ENCODE data around the gene AGER. TPM values are rescaled to one million over a fixed set of nuclear protein-coding genes. Genes with fewer than 3 reads are reported as not detected.

AGER gene
- total RNA-seq, 3 donors from 2014 or later, result 5.3 to 8.1 (median 6.3) TPM

DNA sequence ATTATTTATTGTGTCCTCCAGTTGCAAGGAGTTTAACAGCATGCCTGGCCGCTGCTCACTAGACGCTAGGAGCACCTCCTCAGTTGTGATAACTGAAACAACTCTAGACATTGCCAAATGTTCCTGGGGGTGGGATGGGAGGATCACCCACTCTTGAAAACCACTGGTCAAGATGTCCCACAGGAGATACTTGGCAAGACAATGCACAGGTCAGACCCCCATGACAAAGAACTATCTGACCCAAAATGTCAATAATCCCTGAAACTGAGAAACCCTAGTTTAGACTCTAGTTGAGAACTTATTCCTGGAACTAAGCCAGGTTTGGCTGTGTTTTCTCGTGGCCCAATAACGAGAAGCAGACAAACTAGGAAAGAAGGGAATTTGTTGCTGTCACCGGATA, 44.5 kb downstream of the AGER start:
- TF ChIP-seq, protein P1, sequence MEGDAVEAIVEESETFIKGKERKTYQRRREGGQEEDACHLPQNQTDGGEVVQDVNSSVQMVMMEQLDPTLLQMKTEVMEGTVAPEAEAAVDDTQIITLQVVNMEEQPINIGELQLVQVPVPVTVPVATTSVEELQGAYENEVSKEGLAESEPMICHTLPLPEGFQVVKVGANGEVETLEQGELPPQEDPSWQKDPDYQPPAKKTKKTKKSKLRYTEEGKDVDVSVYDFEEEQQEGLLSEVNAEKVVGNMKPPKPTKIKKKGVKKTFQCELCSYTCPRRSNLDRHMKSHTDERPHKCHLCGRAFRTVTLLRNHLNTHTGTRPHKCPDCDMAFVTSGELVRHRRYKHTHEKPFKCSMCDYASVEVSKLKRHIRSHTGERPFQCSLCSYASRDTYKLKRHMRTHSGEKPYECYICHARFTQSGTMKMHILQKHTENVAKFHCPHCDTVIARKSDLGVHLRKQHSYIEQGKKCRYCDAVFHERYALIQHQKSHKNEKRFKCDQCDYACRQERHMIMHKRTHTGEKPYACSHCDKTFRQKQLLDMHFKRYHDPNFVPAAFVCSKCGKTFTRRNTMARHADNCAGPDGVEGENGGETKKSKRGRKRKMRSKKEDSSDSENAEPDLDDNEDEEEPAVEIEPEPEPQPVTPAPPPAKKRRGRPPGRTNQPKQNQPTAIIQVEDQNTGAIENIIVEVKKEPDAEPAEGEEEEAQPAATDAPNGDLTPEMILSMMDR (IDR thresholded peaks at IDR 0.05), result no peak

DNA sequence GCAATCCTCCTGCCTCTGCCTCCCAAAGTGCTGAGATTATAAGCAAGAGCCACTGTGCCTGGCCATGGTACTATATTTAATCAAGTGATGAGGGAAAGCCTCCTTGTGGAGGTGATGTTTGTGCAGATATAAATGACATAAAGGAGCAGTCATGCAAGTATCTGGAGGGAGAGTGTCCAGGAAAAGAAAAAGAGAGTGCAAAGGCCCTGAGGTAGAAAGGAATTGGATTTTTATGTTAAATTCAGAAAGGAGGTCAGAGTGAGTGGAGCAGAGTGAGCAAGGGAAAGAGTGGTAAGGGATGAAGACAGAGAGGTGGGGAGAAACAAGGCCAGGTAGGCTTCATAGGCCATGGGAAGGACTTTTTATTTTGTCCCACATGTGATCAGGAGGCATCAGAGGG, 46.6 kb downstream of the AGER start:
- no peak for DNase-seq

More for the DNA sequence above, 44.5 kb downstream of the AGER start:
- no peaks in the 10 kb centered on the region for H3K9me3 ChIP-seq
- intact Hi-C loops (cut with DNase I, micrococcal nuclease), result no loop called here
- no peak overlapping the region for H3K4me3 ChIP-seq
- H3K36me3 ChIP-seq (ENCODE audit: low read depth), result no peaks in the 10 kb centered on the region
- DNase-seq (no peak), ATAC-seq (no peak)
- H3K4me1 ChIP-seq (ENCODE audit: low read depth), result peaks cover 3% of the 10 kb centered on the region

DNA sequence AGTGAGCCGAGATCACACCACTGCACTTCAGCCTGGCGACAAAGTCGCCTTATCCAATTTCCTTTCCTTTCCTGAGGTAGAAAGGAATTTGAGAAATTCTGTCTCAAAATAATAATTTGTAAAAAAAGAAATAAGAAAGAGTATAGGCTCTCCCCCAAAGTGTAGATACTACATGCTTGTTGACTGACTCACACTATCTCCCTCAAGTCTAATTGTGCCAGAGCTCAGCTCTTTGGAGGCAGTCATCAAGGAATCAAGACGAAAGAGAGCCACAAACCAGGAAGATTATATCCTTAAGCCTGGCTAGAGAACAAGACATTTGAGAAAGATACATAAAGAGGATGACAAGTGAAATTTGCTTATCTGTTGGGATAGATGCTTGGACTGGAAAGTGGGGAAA, 50.3 kb downstream of the AGER start:
- Histone ChIP-seq H3K36me3 (ENCODE audit: low read depth) (no peaks in the 10 kb centered on the region), H3K4me1 (ENCODE audit: low read depth) (peaks cover 7% of the 10 kb centered on the region), H3K9me3 (no peaks in the 10 kb centered on the region), H3K4me3 (no peak overlapping the region)
- TF ChIP-seq, protein P1 (IDR thresholded peaks at IDR 0.05), result no peak
- intact Hi-C loops (cut with DNase I, micrococcal nuclease), result no loop called here
- no peak for DNase-seq
- no peak for ATAC-seq

More for the DNA sequence above, 46.6 kb downstream of the AGER start:
- no peak for ATAC-seq
- Histone ChIP-seq H3K36me3 (ENCODE audit: low read depth) (no peaks in the 10 kb centered on the region), H3K9me3 (no peaks in the 10 kb centered on the region), H3K4me1 (ENCODE audit: low read depth) (peaks cover 2% of the 10 kb centered on the region), H3K4me3 (no peak overlapping the region)
- intact Hi-C loops (cut with DNase I, micrococcal nuclease), result no loop called here
- TF ChIP-seq, protein P1 (IDR thresholded peaks at IDR 0.05), result no peak

DNA sequence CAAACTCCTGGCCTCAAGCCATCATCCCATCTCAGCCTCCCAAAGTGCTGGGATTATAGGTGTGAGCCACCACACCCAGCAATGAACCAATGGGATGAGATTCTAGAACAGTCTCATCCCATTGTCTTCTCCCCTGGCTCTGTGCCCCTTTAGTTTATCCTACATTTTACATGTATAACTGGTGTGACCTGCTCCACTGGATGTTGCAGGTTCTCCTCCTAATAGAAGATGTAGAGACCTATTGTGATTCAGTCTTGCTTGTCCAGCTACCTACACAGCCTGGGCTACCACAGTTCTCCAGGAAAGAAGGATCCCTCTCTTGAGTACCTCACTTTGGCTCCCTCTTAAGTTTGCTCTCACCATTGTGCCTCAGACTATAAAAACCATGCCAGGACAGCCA, 51.9 kb downstream of the AGER start:
- no peak for ATAC-seq

DNA sequence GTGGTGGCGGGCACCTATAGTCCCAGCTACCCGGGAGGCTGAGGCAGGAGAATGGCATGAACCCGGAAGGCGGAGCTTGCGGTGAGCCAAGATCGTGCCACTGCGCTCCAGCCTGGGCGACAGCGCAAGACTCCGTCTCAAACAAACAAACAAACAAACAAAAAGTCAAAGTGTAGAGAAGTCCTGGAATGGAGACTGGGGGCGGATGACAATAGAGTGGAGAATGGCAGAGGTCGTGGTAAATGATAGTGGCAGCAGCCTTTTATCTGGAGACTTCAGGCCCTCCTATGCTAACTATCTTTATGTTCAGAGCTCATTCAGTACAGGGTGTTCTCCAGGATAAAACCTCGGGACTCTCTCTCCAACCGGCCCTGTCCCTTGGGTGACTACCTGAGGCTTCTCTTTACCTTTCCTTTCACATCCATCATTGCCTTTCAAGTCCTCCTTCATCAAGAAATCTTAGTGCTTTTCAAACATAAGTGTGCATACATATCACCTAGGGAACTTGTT, 52.6 kb downstream of the AGER start:
- Histone ChIP-seq H3K4me1 (ENCODE audit: low read depth) (peaks cover 22% of the 10 kb centered on the region), H3K36me3 (ENCODE audit: low read depth) (no peaks in the 10 kb centered on the region), H3K9me3 (no peaks in the 10 kb centered on the region), H3K4me3 (no peak overlapping the region)
- ATAC-seq, result no peak
- TF ChIP-seq, protein P1 (IDR thresholded peaks at IDR 0.05), result no peak
- DNase-seq, result no peak
- intact Hi-C loops (cut with DNase I, micrococcal nuclease), result no loop called here

More for the DNA sequence above, 51.9 kb downstream of the AGER start:
- peaks cover 16% of the 10 kb centered on the region for H3K4me1 ChIP-seq (ENCODE audit: low read depth)
- no peak for DNase-seq
- H3K9me3 ChIP-seq, result no peaks in the 10 kb centered on the region
- intact Hi-C loops (cut with DNase I, micrococcal nuclease), result no loop called here
- no peaks in the 10 kb centered on the region for H3K36me3 ChIP-seq (ENCODE audit: low read depth)
- no peak overlapping the region for H3K4me3 ChIP-seq
- TF ChIP-seq, protein P1 (IDR thresholded peaks at IDR 0.05), result no peak

Small RNA genes lying within 50 kb of the gene (microRNA-seq; reads per million reads assigned to microRNA genes)
- gene MIR6721 (1.4 reads per million), gene MIR6833 (not detected)

Other genes with a start within 250 kb of the AGER start
- gene CFB, start 238.2 kb downstream of the AGER start, total RNA-seq, result 100 to 1,000 TPM in 1 of 3 donors, 10 to 100 TPM in 2; 34.5 to 178 (median 40.4) TPM
- 10 to 100 TPM; 44.9 to 52.4 (median 51.8) TPM for gene NELFE, start 225.3 kb downstream of the AGER start, total RNA-seq
- 10 to 100 TPM; 58.6 to 87.2 (median 81.2) TPM for gene SKIC2, start 225.1 kb downstream of the AGER start, total RNA-seq
- gene DXO, start 212.1 kb downstream of the AGER start, total RNA-seq, result 10 to 100 TPM; 12.4 to 18.1 (median 15.8) TPM
- gene C4A, start 202.2 kb downstream of the AGER start, total RNA-seq, result 100 to 1,000 TPM in 1 of 3 donors, 10 to 100 TPM in 2; 10.2 to 203 (median 56.0) TPM
- 100 to 1,000 TPM in 1 of 3 donors, 10 to 100 TPM in 1, 1 to 10 TPM in 1; 9.2 to 175 (median 51.0) TPM for gene C4B, start 169.5 kb downstream of the AGER start, total RNA-seq
- gene CYP21A2, start 145.8 kb downstream of the AGER start, total RNA-seq, result 1 to 10 TPM in 1 of 3 donors, under 1 TPM in 2; 0.93 to 2.1 (median 0.94) TPM
- 10 to 100 TPM; 20.1 to 87.0 (median 36.9) TPM for gene TNXB, start 74.9 kb downstream of the AGER start, total RNA-seq
- gene ATF6B, start 56.0 kb downstream of the AGER start, total RNA-seq, result 100 to 1,000 TPM in 1 of 3 donors, 10 to 100 TPM in 2; 79.9 to 121 (median 97.4) TPM
- 1 to 10 TPM; 5.0 to 6.8 (median 5.3) TPM for gene FKBPL, start 54.0 kb downstream of the AGER start, total RNA-seq
- 1 to 10 TPM in 2 of 3 donors, under 1 TPM in 1; 0.96 to 6.6 (median 2.0) TPM for gene PRRT1, start 32.3 kb downstream of the AGER start, total RNA-seq
- gene PPT2, start 30.1 kb downstream of the AGER start, total RNA-seq, result 10 to 100 TPM; 16.8 to 37.2 (median 34.4) TPM
- 10 to 100 TPM; 16.9 to 32.1 (median 21.5) TPM for gene EGFL8, start 19.7 kb downstream of the AGER start, total RNA-seq
- gene AGPAT1, start 8.2 kb downstream of the AGER start, total RNA-seq, result 10 to 100 TPM; 49.0 to 60.1 (median 56.2) TPM
- gene RNF5, start 5.8 kb downstream of the AGER start, total RNA-seq, result 100 to 1,000 TPM in 1 of 3 donors, 10 to 100 TPM in 2; 79.0 to 114 (median 85.0) TPM
- gene PBX2, start 5.9 kb upstream of the AGER start, total RNA-seq, result 10 to 100 TPM; 49.4 to 97.7 (median 53.9) TPM
- 10 to 100 TPM in 1 of 3 donors, 1 to 10 TPM in 2; 6.6 to 14.7 (median 9.9) TPM for gene GPSM3, start 8.4 kb upstream of the AGER start, total RNA-seq
- 10 to 100 TPM in 1 of 3 donors, 1 to 10 TPM in 2; 1.5 to 10.5 (median 4.0) TPM for gene NOTCH4, start 39.8 kb upstream of the AGER start, total RNA-seq
- not detected for gene TSBP1, start 187.7 kb upstream of the AGER start, total RNA-seq
- gene BTNL2, start 222.9 kb upstream of the AGER start, total RNA-seq, result not detected